Kidney epithelial cell (primary cell): ENCODE data around the gene CDH12. TPM values are rescaled to one million over a fixed set of nuclear protein-coding genes. Genes with fewer than 3 reads are reported as not detected.
A peak's percentile ranks its signal among the peaks of the same experiment; 100 is the strongest.

Experiments
- DNase-seq: peaks from one replicate; pipeline ENCODE4 v3.0.0-alpha.2; 2010; ENCODE audit warnings: low read depth
- H3K27me3 ChIP-seq: 2 replicates; pipeline ENCODE4 v1.6.0; 2011; ENCODE audit warnings: low read length; ENCODE audit not compliant: control insufficient read depth, insufficient read depth
- H3K36me3 ChIP-seq: 2 replicates; pipeline ENCODE4 v1.5.1; 2011; ENCODE audit warnings: low read length; ENCODE audit not compliant: control insufficient read depth, insufficient read depth
- H3K4me3 ChIP-seq: 2 replicates; pipeline ENCODE4 v1.5.1; 2011; ENCODE audit warnings: low read depth, mild to moderate bottlenecking, control low read depth, low read length
- total RNA-seq: library from RNA; depleted of rRNA; stranded (reverse); fragments of >200 nt; gene quantifications from 2 replicates; pipeline ENCODE4 v1.2.3, GENCODE V29; 2015
- TF ChIP-seq, protein P1 (sequence below): IDR thresholded peaks from 2 replicates; pipeline ENCODE4 v1.5.1; 2011; ENCODE audit warnings: mild to moderate bottlenecking, moderate library complexity, low read length, control low read depth, inconsistent platforms; ENCODE audit not compliant: insufficient read depth, poor library complexity, severe bottlenecking

CDH12 gene
- total RNA-seq, 1 donor from 2014 or later: not detected

GRCh38 chr5:21931116-21931515 lies 922.0 kb downstream of the CDH12 start:
- Histone ChIP-seq H3K27me3 (no peaks in the 10 kb centered on the region), H3K36me3 (no peaks in the 10 kb centered on the region)
- TF ChIP-seq, protein P1, sequence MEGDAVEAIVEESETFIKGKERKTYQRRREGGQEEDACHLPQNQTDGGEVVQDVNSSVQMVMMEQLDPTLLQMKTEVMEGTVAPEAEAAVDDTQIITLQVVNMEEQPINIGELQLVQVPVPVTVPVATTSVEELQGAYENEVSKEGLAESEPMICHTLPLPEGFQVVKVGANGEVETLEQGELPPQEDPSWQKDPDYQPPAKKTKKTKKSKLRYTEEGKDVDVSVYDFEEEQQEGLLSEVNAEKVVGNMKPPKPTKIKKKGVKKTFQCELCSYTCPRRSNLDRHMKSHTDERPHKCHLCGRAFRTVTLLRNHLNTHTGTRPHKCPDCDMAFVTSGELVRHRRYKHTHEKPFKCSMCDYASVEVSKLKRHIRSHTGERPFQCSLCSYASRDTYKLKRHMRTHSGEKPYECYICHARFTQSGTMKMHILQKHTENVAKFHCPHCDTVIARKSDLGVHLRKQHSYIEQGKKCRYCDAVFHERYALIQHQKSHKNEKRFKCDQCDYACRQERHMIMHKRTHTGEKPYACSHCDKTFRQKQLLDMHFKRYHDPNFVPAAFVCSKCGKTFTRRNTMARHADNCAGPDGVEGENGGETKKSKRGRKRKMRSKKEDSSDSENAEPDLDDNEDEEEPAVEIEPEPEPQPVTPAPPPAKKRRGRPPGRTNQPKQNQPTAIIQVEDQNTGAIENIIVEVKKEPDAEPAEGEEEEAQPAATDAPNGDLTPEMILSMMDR: no peak

GRCh38 chr5:21919414-21920022 lies 933.6 kb downstream of the CDH12 start:
- H3K36me3 ChIP-seq: no peaks in the 10 kb centered on the region
- H3K4me3 ChIP-seq: no peak overlapping the region
- TF ChIP-seq, protein P1: peak; percentile 68
- H3K27me3 ChIP-seq: no peaks in the 10 kb centered on the region
- peak; percentile 4 for DNase-seq

More at GRCh38 chr5:21931116-21931515, 922.0 kb downstream of the CDH12 start:
- no peak for DNase-seq
- H3K4me3 ChIP-seq: no peak overlapping the region

DNA sequence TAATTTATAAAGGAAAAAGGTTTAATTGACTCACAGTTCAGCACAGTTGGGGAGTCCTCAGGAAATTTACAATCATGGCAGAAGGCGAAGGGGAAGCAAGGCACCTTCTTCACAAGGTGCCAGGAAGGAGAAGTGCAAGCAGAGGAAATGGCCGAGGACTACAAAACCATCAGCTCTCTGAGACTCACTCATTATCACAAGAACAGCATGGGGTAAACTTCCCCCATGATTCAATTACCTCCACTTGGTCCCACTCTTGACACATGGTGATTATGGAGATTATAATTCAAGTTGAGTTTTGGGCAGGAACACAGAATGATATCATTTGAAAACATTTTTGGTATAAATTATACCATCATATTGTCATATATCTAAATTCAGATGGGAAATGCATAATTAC lies 934.7 kb downstream of the CDH12 start:
- Histone ChIP-seq H3K27me3 (no peaks in the 10 kb centered on the region), H3K36me3 (no peaks in the 10 kb centered on the region), H3K4me3 (no peak overlapping the region)
- TF ChIP-seq, protein P1: no peak
- DNase-seq: no peak

GRCh38 chr5:21910731-21911130 lies 942.4 kb downstream of the CDH12 start:
- H3K36me3 ChIP-seq: no peaks in the 10 kb centered on the region
- H3K27me3 ChIP-seq: no peaks in the 10 kb centered on the region
- TF ChIP-seq, protein P1: no peak
- no peak overlapping the region for H3K4me3 ChIP-seq
- no peak for DNase-seq

DNA sequence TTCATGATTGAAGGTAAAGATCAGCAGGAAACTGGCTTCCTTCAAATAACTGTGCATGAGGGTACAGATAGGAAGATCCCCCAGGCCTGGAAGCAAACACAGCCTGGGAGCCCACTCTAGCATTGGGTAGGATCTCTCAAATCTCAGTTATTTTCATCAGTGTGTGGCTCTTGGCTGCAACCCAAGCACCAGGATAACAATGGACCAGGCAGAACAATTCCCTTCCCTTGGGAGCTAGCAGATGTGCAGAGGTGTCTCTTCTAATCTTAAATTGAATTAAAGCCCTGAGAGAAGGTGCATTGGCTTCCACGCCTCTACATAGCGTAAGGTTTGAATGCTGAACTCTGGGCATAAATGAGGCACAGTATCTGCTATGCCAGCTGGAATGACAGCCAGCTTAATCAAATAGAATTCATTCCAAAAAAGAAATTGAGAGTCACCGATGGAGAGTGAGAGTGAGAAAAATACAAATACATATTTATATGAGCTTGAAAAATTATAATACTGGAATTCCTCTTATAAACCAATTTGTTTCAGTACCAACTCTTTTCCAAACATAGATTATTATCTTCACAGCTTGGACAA lies 957.3 kb downstream of the CDH12 start:
- DNase-seq: no peak
- H3K36me3 ChIP-seq: no peaks in the 10 kb centered on the region
- TF ChIP-seq, protein P1: no peak
- no peak overlapping the region for H3K4me3 ChIP-seq
- no peaks in the 10 kb centered on the region for H3K27me3 ChIP-seq

- TF ChIP-seq, protein P1: no peak
- Histone ChIP-seq H3K36me3 (no peaks in the 10 kb centered on the region), H3K27me3 (no peaks in the 10 kb centered on the region), H3K4me3 (no peak overlapping the region)
- DNase-seq: no peak
Observed at GRCh38 chr5:21893161-21893560, 960.0 kb downstream of the CDH12 start.
